ENCODE measurements around the gene RECK.

Gene RECK

GRCh38 chr9:36049408-36049807 is 12.7 kb downstream of the RECK start:
- Histone ChIP-seq H3K4me1 (ENCODE audit: insufficient read depth, insufficient read length) (no peaks in the 10 kb centered on the region), H3K27me3 (ENCODE audit: insufficient read depth, insufficient read length) (no peaks in the 10 kb centered on the region), H3K9me3 (ENCODE audit: insufficient read depth, low read length) (peaks cover 3% of the 10 kb centered on the region; the same call in 1 of the 2 replicates), H3K36me3 (ENCODE audit: insufficient read depth, insufficient read length, low read length) (peaks cover 3% of the 10 kb centered on the region), H3K9ac (ENCODE audit: insufficient read length, low read depth) (no peak overlapping the region), H3K4me3 (ENCODE audit: insufficient read length, low read depth) (no peak overlapping the region)
- no peak for TF ChIP-seq ZNF274 (IDR thresholded peaks at IDR 0.05; ENCODE audit: low read depth, low read length)
- no peak for TF ChIP-seq YY1 (IDR thresholded peaks at IDR 0.05; ENCODE audit: insufficient read depth, insufficient read length)
- no peak for TF ChIP-seq SUZ12 (IDR thresholded peaks at IDR 0.05; ENCODE audit: extremely low read depth, insufficient read depth, insufficient read length)
- peak; percentile 9 for DNase-seq (ENCODE audit: low read depth, low spot score)

GRCh38 chr9:36050476-36050875 is 13.8 kb downstream of the RECK start:
- no peaks in the 10 kb centered on the region for H3K27me3 ChIP-seq (ENCODE audit: insufficient read depth, insufficient read length)
- no peaks in the 10 kb centered on the region for H3K4me1 ChIP-seq (ENCODE audit: insufficient read depth, insufficient read length)
- peaks cover 3% of the 10 kb centered on the region for H3K36me3 ChIP-seq (ENCODE audit: insufficient read depth, insufficient read length, low read length)
- TF ChIP-seq ZNF274 (IDR thresholded peaks at IDR 0.05; ENCODE audit: low read depth, low read length) (no peak), YY1 (IDR thresholded peaks at IDR 0.05; ENCODE audit: insufficient read depth, insufficient read length) (no peak), SUZ12 (IDR thresholded peaks at IDR 0.05; ENCODE audit: extremely low read depth, insufficient read depth, insufficient read length) (no peak)
- peaks cover 3% of the 10 kb centered on the region; the same call in 1 of the 2 replicates for H3K9me3 ChIP-seq (ENCODE audit: insufficient read depth, low read length)
- no peak for DNase-seq (ENCODE audit: low read depth, low spot score)
- no peak overlapping the region for H3K4me3 ChIP-seq (ENCODE audit: insufficient read length, low read depth)
- no peak overlapping the region for H3K9ac ChIP-seq (ENCODE audit: insufficient read length, low read depth)

GRCh38 chr9:36051317-36051716 is 14.6 kb downstream of the RECK start:
- TF ChIP-seq YY1 (IDR thresholded peaks at IDR 0.05; ENCODE audit: insufficient read depth, insufficient read length) = no peak
- TF ChIP-seq ZNF274 (IDR thresholded peaks at IDR 0.05; ENCODE audit: low read depth, low read length) = no peak
- no peak for TF ChIP-seq SUZ12 (IDR thresholded peaks at IDR 0.05; ENCODE audit: extremely low read depth, insufficient read depth, insufficient read length)
- H3K27me3 ChIP-seq (ENCODE audit: insufficient read depth, insufficient read length) = no peaks in the 10 kb centered on the region
- peaks cover 3% of the 10 kb centered on the region; the same call in 1 of the 2 replicates for H3K9me3 ChIP-seq (ENCODE audit: insufficient read depth, low read length)

GRCh38 chr9:36053971-36054370 is 17.3 kb downstream of the RECK start:
- no peaks in the 10 kb centered on the region for H3K27me3 ChIP-seq (ENCODE audit: insufficient read depth, insufficient read length)
- H3K4me3 ChIP-seq (ENCODE audit: insufficient read length, low read depth) = no peak overlapping the region
- H3K9me3 ChIP-seq (ENCODE audit: insufficient read depth, low read length) = peaks cover 3% of the 10 kb centered on the region; the same call in 1 of the 2 replicates
- TF ChIP-seq SUZ12 (IDR thresholded peaks at IDR 0.05; ENCODE audit: extremely low read depth, insufficient read depth, insufficient read length) = no peak
- no peak for TF ChIP-seq ZNF274 (IDR thresholded peaks at IDR 0.05; ENCODE audit: low read depth, low read length)
- TF ChIP-seq YY1 (IDR thresholded peaks at IDR 0.05; ENCODE audit: insufficient read depth, insufficient read length) = no peak
- H3K4me1 ChIP-seq (ENCODE audit: insufficient read depth, insufficient read length) = no peaks in the 10 kb centered on the region
- no peak overlapping the region for H3K9ac ChIP-seq (ENCODE audit: insufficient read length, low read depth)
- DNase-seq (ENCODE audit: low read depth, low spot score) = no peak
- peaks cover 5% of the 10 kb centered on the region for H3K36me3 ChIP-seq (ENCODE audit: insufficient read depth, insufficient read length, low read length)

More at GRCh38 chr9:36051317-36051716, 14.6 kb downstream of the RECK start:
- Histone ChIP-seq H3K4me1 (ENCODE audit: insufficient read depth, insufficient read length) (no peaks in the 10 kb centered on the region), H3K4me3 (ENCODE audit: insufficient read length, low read depth) (no peak overlapping the region), H3K9ac (ENCODE audit: insufficient read length, low read depth) (no peak overlapping the region), H3K36me3 (ENCODE audit: insufficient read depth, insufficient read length, low read length) (peaks cover 3% of the 10 kb centered on the region)
- no peak for DNase-seq (ENCODE audit: low read depth, low spot score)

GRCh38 chr9:36056896-36057295 is 20.2 kb downstream of the RECK start:
- TF ChIP-seq YY1 (IDR thresholded peaks at IDR 0.05; ENCODE audit: insufficient read depth, insufficient read length) (no peak), SUZ12 (IDR thresholded peaks at IDR 0.05; ENCODE audit: extremely low read depth, insufficient read depth, insufficient read length) (no peak), ZNF274 (IDR thresholded peaks at IDR 0.05; ENCODE audit: low read depth, low read length) (no peak)
- Histone ChIP-seq H3K9ac (ENCODE audit: insufficient read length, low read depth) (no peak overlapping the region), H3K4me1 (ENCODE audit: insufficient read depth, insufficient read length) (no peaks in the 10 kb centered on the region), H3K36me3 (ENCODE audit: insufficient read depth, insufficient read length, low read length) (peaks cover 16% of the 10 kb centered on the region), H3K4me3 (ENCODE audit: insufficient read length, low read depth) (no peak overlapping the region), H3K9me3 (ENCODE audit: insufficient read depth, low read length) (peaks cover 3% of the 10 kb centered on the region; the same call in 1 of the 2 replicates), H3K27me3 (ENCODE audit: insufficient read depth, insufficient read length) (no peaks in the 10 kb centered on the region)
- DNase-seq (ENCODE audit: low read depth, low spot score) = no peak

- Histone ChIP-seq H3K9me3 (ENCODE audit: insufficient read depth, low read length) (no peaks in the 10 kb centered on the region), H3K27me3 (ENCODE audit: insufficient read depth, insufficient read length) (no peaks in the 10 kb centered on the region), H3K36me3 (ENCODE audit: insufficient read depth, insufficient read length, low read length) (peaks cover 31% of the 10 kb centered on the region), H3K9ac (ENCODE audit: insufficient read length, low read depth) (no peak overlapping the region), H3K4me1 (ENCODE audit: insufficient read depth, insufficient read length) (no peaks in the 10 kb centered on the region), H3K4me3 (ENCODE audit: insufficient read length, low read depth) (no peak overlapping the region)
- TF ChIP-seq SUZ12 (IDR thresholded peaks at IDR 0.05; ENCODE audit: extremely low read depth, insufficient read depth, insufficient read length) (no peak), YY1 (IDR thresholded peaks at IDR 0.05; ENCODE audit: insufficient read depth, insufficient read length) (no peak), ZNF274 (IDR thresholded peaks at IDR 0.05; ENCODE audit: low read depth, low read length) (no peak)
- DNase-seq (ENCODE audit: low read depth, low spot score) = no peak
These were observed 27.2 kb downstream of the RECK start for GRCh38 chr9:36063804-36064447.

- Histone ChIP-seq H3K4me1 (ENCODE audit: insufficient read depth, insufficient read length) (no peaks in the 10 kb centered on the region), H3K4me3 (ENCODE audit: insufficient read length, low read depth) (no peak overlapping the region), H3K36me3 (ENCODE audit: insufficient read depth, insufficient read length, low read length) (peaks cover 30% of the 10 kb centered on the region), H3K9ac (ENCODE audit: insufficient read length, low read depth) (no peak overlapping the region), H3K27me3 (ENCODE audit: insufficient read depth, insufficient read length) (no peaks in the 10 kb centered on the region), H3K9me3 (ENCODE audit: insufficient read depth, low read length) (no peaks in the 10 kb centered on the region)
- DNase-seq (ENCODE audit: low read depth, low spot score) = no peak
- TF ChIP-seq ZNF274 (IDR thresholded peaks at IDR 0.05; ENCODE audit: low read depth, low read length) (no peak), YY1 (IDR thresholded peaks at IDR 0.05; ENCODE audit: insufficient read depth, insufficient read length) (no peak), SUZ12 (IDR thresholded peaks at IDR 0.05; ENCODE audit: extremely low read depth, insufficient read depth, insufficient read length) (no peak)
These were observed 27.8 kb downstream of the RECK start for GRCh38 chr9:36064448-36065037.

Data from NT2/D1 (cell line).